Measurements from ENCODE around the gene KCNN3.

- TF ChIP-seq ZNF248 (tag by site-specific recombination; IDR thresholded peaks at IDR 0.05), result no peak
- TF ChIP-seq TRIM28 (IDR thresholded peaks at IDR 0.05; ENCODE audit: borderline replicate concordance, low read length), result no peak
- TF ChIP-seq ZNF776 (tag by site-specific recombination; IDR thresholded peaks at IDR 0.05; ENCODE audit: borderline replicate concordance), result no peak
- TF ChIP-seq, protein P1, sequence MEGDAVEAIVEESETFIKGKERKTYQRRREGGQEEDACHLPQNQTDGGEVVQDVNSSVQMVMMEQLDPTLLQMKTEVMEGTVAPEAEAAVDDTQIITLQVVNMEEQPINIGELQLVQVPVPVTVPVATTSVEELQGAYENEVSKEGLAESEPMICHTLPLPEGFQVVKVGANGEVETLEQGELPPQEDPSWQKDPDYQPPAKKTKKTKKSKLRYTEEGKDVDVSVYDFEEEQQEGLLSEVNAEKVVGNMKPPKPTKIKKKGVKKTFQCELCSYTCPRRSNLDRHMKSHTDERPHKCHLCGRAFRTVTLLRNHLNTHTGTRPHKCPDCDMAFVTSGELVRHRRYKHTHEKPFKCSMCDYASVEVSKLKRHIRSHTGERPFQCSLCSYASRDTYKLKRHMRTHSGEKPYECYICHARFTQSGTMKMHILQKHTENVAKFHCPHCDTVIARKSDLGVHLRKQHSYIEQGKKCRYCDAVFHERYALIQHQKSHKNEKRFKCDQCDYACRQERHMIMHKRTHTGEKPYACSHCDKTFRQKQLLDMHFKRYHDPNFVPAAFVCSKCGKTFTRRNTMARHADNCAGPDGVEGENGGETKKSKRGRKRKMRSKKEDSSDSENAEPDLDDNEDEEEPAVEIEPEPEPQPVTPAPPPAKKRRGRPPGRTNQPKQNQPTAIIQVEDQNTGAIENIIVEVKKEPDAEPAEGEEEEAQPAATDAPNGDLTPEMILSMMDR (tag by site-specific recombination; IDR thresholded peaks at IDR 0.05), result no peak
- TF ChIP-seq ZNF366 (tag by site-specific recombination; conservative IDR thresholded peaks at IDR 0.05), result no peak
- TF ChIP-seq, protein P2, sequence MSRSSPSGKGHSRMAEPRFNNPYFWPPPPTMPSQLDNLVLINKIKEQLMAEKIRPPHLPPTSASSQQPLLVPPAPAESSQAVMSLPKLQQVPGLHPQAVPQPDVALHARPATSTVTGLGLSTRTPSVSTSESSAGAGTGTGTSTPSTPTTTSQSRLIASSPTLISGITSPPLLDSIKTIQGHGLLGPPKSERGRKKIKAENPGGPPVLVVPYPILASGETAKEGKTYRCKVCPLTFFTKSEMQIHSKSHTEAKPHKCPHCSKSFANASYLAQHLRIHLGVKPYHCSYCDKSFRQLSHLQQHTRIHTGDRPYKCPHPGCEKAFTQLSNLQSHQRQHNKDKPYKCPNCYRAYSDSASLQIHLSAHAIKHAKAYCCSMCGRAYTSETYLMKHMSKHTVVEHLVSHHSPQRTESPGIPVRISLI (tag by site-specific recombination; IDR thresholded peaks at IDR 0.05), result no peak
Measured at GRCh38 chr1:154748405-154748775, 121.7 kb downstream of the KCNN3 start.
